GM18909 (cell line): ENCODE measurements around the gene TMIGD2.
"Not testable (repeated sequence)": the region's sequence is repeated elsewhere in the genome, so short reads cannot be mapped to it uniquely, and the experiment has no call there.

Experiments used
- ATAC-seq: cut with Tn5 transposase; IDR thresholded peaks from one replicate; pipeline ENCODE4 v1.9.1; 2021; ENCODE audit warnings: mild to moderate bottlenecking; ENCODE audit not compliant: unreplicated experiment, poor library complexity

Gene TMIGD2, protein sequence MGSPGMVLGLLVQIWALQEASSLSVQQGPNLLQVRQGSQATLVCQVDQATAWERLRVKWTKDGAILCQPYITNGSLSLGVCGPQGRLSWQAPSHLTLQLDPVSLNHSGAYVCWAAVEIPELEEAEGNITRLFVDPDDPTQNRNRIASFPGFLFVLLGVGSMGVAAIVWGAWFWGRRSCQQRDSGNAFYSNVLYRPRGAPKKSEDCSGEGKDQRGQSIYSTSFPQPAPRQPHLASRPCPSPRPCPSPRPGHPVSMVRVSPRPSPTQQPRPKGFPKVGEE

DNA sequence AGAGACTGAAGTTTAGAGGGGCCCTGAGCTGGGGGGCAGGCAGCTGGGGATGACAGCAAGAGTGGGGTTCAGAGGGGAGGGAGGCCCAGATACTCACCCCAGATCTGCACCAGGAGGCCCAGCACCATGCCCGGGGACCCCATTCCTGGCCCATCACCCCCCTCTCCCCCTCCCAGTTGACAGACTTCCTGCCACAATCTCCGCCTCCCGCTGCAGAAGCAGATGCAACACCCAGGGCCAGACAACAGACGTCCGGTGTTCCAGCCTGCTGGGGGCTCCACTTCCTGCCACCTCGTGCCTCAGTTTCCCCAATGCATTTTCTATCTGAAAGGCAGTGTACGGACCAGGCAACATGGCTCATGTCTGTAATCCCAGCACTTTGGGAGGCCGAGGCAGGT lies at the start of gene TMIGD2:
TSS of gene TMIGD2 (minus strand) at position 147 of the 398 bp plus-strand sequence. CDS start at position 143, 4 bp downstream.
- no peak for ATAC-seq

DNA sequence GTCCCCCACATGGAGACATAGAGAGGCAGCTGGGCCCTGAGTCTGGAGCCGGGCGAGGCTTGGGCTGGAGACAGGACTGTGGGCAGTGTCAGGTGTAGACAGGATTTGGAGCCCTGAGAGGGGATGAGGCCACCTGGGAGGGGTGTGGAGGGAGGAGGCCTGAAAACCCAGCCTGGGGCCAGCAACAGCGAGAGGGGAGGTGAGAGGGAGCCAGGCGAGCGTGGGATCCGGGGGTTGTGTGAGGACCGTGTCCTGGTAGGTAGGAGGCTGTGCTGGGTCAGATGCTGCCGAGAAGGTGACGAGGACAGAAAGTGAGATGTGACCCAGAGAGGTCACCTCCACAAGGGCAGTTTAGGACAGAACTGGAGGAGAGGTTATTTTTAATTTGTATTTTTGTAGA lies 48.5 kb upstream of the TMIGD2 start:
- ATAC-seq = no peak

DNA sequence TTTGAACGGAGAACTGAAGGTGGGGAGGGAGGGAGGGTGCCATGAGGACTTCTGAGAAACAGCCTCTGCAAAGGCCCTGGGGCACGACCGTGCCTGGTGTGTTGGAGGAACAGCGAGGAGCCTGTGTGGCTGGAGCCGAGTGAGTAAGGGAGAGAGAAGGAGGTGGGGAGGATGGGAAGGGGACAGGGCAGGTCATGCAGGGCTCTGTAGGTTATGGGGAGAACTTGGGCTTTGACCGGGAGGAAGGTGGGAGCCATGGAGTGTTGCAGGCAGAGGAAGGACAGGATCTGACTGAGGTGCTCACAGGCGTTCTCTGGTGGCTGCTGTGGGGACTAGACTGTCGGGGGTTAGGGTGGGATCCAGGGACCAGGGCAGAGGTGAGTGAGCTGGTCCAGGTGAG lies 47.9 kb upstream of the TMIGD2 start:
- ATAC-seq = no peak

DNA sequence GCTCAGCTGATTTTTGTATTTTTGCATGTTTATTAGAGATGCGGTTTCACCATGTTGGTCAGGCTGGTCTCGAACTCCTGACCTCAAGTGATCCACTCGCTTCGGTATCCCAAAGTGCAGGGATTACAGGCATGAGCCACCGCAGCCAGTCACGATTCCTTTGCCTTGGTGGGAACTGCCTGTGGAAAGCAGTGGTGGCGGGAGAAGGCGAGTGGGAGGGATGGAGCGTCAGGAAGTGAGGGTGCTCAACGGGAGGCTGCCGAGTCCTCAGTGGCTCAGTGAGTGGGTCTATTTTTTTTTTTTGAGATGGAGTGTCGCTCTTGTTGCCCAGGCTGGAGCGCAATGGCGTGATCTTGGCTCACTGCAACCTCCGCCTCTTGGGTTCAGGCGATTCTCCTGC lies 47.0 kb upstream of the TMIGD2 start:
- ATAC-seq = not testable (repeated sequence)

DNA sequence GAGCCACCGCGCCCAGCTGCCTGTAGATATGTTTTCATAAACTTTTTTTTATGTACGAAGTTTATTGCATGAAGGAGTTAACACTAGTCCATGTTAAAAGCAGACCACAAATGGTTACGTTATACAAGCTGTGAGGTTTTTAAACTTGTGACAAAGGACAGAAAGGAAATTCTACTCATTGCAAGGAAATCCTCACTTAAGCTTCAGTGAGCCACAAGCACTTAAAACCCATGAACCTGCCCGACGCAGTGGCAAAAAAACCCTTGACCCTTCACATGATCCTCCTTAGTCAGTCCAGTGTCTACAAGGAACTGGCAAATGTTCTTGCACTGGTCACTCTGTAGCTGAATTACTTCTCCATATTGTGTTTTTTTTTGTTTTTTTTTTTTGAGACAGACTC lies 45.3 kb upstream of the TMIGD2 start:
- no peak for ATAC-seq

DNA sequence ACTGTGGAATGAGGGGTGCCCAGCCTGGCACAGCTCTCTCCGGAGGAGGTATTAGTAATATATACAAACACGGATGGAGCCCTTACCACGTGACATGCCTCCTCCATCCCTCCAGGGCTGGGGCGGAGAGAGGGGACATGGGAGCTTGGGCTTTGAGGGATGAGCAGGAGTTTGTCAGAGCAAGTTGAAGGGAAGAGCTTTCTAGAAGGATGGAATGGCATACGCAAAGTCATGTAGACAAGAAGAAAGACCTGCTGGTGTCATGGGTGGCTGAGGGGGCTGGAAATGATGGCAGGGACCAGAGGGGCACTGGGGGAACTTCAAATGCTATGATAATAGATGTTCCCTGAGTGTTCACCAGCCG lies 43.8 kb upstream of the TMIGD2 start:
- no peak for ATAC-seq

DNA sequence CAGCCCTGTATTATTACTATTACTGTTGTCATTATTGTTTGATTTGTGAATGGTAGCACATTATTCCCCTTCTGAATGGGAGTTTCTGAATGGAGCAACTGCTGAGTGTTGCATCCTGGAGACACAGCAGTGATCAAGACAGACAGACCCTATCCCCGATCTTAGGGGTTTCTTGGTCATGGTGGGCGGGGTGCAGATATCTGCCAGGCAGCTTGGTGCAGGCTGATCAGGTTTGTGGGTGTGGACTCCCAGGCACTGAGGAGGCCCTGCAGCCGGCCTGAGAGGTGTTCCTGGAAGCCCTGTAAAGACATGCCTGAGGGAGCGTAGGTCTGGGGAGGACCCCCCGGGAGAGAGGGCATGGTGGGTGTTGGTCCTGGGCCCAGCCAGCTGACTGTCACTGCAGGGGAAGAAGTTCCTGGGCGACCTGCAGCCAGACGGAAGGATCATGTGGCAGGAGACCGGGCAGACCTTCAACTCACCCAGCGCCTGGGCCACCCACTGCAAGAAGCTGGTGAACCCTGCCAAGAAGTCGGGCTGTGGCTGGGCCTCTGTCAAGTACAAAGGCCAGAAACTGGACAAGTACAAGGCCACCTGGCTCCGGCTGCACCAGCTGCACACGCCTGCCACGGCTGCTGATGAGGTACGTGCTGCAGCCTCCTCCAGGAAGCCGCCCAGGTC lies 43.3 kb upstream of the TMIGD2 start:
- ATAC-seq = no peak

DNA sequence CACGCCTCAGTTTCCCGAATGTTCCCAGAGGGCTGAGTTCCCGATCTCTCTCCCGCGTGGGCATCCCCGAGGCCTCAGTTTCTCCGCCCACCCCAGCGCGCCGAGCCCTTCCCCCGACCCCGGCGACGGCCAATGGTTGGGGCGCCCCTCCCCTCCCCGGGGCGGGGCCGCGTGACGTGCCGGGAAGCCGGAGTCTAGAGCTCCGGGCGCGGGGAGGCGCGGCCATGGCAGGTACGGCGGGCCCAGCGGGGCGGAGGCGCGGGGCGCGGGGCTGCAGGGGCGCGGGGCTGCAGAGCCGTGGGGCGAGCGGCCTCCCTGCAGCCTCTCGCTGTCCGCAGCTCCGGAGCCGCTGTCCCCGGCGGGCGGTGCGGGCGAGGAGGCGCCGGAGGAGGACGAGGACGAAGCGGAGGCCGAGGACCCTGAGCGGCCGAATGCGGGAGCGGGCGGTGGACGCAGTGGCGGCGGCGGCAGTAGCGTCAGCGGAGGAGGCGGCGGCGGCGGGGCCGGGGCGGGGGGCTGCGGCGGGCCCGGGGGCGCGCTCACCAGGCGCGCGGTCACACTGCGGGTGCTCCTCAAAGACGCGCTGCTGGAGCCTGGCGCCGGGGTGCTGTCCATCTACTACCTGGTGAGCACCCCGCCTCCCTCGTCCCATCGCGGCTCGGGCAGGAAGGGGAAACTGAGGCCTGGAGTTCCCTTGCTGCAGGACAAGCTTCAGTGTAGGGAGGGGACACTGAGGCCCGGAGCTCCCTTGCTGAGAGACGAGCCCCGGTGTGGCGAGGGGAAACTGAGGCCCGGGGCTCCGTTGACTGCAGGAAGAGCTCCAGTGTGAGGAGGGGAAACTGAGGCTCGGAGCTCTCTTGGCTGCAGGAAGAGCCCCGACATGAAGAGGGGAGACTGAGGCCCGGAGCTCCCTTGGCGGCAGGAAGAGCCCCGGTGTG lies 41.5 kb upstream of the TMIGD2 start, which contains the start of gene MPND:
TSS of gene MPND (plus strand) at position 193 of the 938 bp plus-strand sequence. CDS start at position 225, 32 bp downstream.
- peak; percentile 70 for ATAC-seq

DNA sequence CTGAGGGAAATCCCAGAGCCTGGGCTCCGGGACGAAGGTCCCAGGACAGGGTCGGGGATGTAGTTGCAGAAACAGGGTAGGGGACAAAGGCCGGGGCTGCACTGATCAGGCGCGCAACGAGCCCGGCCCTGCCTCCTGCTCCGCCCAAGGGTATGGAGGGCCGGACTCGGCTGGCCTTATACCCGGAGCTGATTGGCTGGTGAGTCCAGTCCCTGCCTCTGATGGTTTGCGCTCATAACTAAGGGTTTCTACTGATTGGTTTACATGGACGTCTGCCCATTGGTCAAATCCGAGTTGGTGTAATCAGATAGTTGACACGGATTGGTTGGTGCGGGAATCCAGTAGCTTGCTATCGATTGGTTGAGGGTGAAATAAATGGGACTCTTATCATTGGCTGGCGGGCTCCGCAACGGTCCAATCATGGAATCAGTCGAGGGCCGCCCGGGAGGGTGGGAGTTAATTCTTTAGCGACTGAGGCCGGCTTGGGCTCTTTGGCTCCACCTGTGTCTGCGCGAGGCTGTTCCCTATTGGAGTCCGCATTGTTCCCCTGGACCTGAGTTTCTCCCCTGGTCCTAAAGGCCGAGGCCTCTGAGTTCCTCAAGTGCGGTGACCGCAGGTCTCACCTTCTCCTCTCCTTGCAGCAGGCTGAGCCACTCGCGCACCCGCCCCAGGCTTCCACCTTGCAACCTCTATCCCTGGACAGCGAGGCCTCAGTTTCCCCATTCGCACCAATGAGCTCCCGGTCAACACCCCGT lies 40.6 kb upstream of the TMIGD2 start:
- peak; percentile 86 for ATAC-seq

DNA sequence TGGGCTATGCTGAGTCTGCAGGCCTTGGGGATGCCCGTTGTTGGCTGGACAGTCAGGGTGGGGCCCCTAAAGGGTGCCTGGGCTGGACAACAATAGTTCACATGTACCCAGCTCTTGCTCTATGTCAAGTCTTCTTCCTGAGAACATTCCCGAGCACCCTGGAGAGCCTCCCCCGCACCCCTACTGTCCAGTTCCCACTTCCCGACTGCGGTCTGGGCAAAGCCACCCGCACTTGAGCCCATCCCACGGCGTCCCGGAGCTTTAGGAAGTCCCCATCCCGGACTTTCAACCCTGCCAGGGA lies 40.1 kb upstream of the TMIGD2 start:
- no peak for ATAC-seq

DNA sequence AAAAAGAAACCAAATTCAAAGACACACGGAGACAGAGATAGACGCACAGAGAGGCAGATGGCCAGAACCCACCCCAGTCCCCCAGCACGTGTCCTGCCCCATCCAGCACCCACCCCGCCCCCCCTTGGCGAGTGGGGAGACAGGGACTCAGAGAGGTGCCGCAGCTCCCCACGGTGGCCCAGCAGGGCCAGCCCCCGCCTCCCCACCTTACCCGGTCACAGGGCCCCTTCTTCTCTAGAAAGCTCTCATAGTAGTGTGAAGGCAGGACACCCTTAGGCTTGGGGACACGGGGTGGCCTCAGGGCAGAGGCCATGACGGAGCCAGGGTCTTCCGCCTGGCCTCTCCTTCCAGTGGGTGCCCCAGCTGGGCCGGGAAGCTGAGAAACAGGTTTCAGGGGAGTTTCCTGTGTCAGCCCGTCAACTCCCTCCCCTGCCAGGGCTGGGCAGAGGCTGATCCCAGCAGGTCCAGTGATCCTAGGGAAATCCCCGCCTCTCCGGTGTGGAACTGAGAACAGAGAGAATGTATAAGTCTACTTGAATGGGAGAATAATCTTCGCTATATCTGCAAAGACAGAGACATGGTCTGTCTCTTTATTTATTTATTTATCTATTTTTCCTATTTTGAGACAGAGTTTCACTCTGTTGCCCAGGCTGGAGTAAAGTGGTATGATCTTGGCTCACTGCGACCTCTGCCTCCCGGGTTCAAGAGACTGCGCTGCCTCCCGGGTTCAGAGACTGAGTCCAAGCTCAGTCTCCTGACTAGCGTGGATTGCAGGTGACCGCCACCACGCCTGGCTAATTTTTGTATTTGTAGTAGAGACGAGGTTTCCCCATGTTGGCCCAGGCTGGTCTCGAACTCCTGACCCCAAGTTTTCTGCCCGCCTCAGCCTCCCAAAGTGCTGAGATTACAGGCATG lies 36.5 kb upstream of the TMIGD2 start, which contains the start of gene STAP2:
TSS of gene STAP2 (minus strand) at position 387 of the 915 bp plus-strand sequence. CDS start at position 313, 74 bp downstream.
- no peak for ATAC-seq

DNA sequence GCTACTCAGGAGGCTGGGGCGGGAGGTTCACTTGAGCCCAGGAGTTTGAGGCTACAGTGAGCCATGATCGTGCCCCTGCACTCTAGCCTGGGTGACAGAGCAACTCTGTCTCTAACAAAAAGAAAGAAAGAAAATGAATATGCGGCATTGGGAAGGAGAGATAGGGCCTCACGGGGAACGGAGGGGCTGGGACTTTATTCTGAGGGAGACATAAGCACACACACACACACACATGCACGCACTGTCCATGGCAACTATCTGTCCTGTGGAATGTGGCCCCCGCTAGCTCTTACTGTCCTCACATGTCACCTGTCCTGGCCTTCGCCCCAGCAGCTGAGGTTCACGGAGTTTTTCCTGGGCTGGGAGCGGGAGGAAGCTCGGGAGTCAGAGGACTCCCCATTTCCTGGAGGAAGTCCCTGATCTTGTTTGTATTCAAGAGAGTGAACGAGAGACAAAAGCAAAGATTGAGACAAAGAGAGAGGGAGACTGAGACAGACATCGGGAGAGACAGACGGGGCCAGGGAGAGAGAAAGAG lies 35.8 kb upstream of the TMIGD2 start:
- no peak for ATAC-seq

DNA sequence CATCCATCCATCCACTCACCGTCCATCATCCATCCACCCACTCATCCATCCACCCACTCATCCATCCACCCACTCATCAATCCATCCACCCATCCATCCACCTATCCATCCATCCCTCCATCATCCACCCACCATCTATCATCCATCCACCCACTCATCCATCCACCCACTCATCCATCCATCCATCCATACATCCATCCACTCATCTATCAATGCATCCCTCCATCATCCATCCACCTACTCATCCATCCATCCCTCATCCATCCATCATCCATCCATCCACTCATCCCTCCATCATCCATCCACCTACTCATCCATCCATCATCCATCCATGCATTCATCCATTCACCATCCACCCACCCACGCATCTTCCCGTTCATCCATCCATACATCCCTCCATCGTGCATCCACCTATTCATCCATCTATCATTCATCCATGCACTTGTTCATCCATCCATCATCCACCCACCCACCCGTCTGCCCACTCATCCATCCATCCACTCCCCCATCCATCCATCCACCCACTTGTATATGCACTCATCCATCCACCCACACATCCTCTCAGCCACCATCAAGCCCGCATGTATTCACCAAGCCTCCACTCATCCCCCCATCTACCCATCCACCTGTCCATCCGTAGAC lies 32.9 kb upstream of the TMIGD2 start:
- no peak for ATAC-seq

DNA sequence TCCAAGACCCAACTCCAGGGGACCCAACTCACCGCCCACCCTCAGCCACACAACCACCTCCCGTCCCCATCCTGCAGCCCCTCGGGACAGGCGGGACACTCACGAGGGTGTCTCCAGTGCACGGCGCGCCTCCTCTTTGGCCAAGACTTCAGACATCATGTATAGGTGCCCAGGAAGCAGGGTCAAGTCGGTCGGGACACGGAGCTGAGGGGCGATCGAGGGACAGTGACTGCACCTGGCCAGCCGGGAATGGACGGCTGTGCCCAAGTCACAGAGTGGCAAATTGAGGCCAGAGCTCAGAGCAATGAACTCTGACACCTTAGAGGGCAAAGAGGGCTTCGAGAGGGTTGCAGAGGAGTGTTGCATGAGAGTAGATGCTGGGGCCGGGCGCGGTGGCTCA lies 27.7 kb upstream of the TMIGD2 start:
- ATAC-seq = no peak

DNA sequence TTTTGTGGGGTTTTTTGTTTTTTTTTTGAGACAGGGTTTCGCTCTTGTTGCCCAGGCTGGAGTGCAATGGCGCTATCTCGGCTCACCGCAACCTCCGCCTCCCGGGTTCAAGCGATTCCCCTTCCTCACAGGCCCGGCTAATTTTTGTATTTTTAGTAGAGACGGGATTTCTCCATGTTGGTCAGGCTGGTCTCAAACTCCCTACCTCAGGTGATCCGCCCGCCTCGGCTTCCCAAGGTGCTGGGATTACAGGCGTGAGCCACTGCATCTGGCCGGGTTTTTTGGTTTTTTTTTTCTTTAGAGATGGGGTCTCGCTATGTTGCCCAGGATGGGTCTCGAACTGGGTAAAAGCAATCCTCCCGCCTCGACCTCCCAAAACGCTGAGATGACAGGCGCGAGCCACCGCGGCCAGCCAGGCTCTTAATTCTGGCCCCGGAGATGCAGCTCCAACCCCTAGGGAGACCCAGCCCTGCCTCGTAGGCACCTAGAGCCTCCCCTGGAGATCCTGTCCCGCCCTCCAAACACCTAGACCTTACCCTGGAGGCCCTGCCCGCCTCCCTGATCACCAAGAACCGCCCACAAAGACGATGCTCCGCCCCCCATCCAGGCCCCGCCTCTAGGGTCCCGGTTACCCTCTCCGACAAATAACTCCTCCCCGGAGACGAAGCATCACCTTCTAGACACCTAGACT lies 26.9 kb upstream of the TMIGD2 start:
- not testable (repeated sequence) for ATAC-seq

DNA sequence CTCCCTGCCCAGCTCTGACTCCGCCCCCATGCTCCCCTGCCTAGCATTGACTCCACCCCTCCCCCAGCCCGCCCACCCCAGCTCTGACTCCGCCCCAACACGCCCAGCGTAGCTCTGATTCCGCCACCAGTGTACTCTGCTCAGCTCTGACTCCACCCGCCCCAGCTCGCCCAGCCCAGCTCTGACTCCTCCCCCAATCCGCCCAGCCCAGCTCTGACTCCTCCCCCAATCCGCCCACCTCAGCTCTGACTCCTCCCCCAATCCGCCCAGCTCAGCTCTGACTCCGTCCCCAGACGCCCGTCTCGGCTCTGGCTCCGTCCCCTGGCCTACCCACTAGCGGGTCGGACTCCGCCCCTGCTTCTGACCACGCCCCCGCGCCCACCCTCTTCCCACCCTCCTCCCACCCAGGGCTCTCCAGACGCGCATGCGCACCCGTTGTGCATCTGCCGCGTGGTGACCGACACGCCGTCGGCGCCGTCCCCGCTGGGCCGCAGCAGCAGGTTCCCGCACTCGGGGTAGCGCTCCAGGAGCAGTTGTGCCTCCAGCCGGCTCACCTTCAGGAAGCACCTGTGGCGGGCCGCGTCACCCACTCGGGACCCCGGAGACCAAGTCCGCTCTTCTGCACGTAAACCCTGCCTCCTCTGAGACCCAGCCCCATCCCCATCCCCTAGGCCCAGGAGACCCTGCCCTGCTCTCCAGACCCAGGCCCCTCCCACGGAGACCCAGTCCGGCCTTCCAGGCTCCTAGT lies 26.2 kb upstream of the TMIGD2 start:
- peak; percentile 87 for ATAC-seq

DNA sequence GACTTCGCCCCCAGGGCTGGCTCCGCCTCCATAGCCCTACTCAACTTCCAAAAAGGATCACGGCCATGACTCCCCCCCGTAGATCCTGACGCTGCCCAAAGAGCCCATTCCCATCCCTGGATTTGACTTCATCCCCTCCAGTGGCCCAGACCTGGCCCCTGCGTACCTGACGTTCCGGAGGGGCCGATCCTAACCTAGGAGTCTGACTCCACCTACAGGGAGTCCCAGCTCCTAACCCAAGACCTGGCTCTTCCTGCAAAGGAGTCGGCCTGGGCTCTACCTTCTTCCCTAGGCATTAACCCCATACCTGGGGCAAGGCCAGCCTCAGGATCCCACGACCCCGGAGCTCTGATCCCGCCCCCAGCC lies 25.7 kb upstream of the TMIGD2 start:
- no peak for ATAC-seq
